Urothelium cell line (cell line): Measurements from ENCODE around the gene DDIAS.
"Not testable (repeated sequence)": the region's sequence is repeated elsewhere in the genome, so short reads cannot be mapped to it uniquely, and the experiment has no call there.

Source experiments
- DNase-seq: peaks from one replicate; pipeline ENCODE4 v3.0.0; 2011; ENCODE audit warnings: low spot score, mixed read lengths
- FAIRE-seq: peaks from 2 replicates; lab custom pipeline; 2011; peaks lifted over from hg19 to GRCh38; lab: Jason Lieb, UNC

The DDIAS gene

GRCh38 chr11:82901165-82901921, at the start of gene DDIAS:
Gene DDIAS, plus strand, starts transcription at chr11:82901736. Its CDS starts 13,003 bp downstream, at chr11:82914739.
- peak; percentile 97 for DNase-seq

GRCh38 chr11:82854242-82854641, 47.3 kb upstream of the DDIAS start:
- FAIRE-seq (no peak), DNase-seq (no peak)

More at GRCh38 chr11:82901165-82901921, at the start of gene DDIAS:
- peak; percentile 75 for FAIRE-seq

DNA sequence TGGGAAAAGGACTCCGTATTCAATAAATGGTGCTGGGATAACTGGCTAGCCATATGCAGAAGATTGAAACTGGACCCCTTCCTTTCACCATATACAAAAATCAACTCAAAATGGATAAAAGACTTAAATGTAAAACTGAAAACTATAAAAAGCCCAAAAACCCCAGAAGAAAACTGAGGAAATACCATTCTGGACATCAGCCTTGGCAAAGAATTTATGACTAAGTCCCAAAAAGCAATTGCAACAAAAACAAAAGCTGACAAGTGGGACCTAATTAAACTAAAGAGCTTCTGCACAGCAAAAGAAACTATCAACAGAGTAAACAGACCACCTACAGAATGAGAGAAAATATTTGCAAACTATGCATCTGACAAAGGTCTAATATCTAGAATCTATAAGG, 46.6 kb upstream of the DDIAS start:
- FAIRE-seq, DNase-seq: not testable (repeated sequence)

GRCh38 chr11:82855616-82856015, 45.9 kb upstream of the DDIAS start:
- DNase-seq (no peak), FAIRE-seq (no peak)

GRCh38 chr11:82857145-82857544, 44.4 kb upstream of the DDIAS start:
- FAIRE-seq = no peak

DNA sequence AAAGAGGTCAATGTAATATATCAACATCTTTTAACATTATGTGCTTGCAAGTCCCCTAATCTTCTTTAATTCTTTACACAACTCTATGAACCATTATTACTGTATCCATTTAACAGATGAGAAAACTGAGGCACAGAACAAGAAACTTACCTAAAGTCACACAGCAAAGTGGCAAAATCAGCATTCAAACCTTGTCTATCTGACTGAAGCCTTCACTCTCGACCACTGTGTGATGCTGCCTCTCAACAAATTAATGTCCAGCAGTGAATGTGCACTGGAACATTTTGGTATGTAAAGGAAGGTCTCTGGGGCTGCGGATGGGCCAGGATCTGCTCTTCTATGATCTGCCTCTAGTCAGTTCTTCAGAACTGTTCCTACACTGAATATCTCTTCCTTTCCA, 43.4 kb upstream of the DDIAS start:
- no peak for DNase-seq
- FAIRE-seq = peak; percentile 71

More at GRCh38 chr11:82857145-82857544, 44.4 kb upstream of the DDIAS start:
- DNase-seq = no peak

DNA sequence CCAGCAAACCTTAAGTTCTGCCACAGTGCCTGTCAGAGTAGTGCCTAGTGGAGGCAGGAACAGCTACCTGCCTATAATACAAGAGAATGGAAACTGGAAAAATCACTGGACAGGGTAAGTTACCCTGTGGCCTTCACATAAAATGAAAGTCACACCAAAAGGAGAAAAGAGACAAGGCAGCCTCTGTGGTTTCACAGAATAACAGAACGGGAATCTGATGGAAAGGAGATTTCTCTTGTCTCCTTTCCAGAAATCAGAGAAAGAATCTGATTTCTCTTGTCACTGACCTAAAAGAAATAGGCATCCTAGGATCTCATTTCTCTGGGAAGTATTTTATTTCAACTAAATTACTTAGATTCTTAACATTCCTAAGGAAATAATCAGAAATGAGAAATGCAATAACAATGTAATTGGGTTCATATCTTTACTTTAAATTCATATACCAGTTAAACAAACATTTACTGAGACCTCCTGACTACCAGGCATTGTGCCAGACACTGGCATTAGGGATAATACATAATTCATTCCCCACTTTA, 42.9 kb upstream of the DDIAS start:
- DNase-seq (no peak), FAIRE-seq (no peak)

GRCh38 chr11:82859750-82860149, 41.8 kb upstream of the DDIAS start:
- no peak for FAIRE-seq

GRCh38 chr11:82862379-82862778, 39.2 kb upstream of the DDIAS start:
- FAIRE-seq (no peak), DNase-seq (no peak)

More at GRCh38 chr11:82859750-82860149, 41.8 kb upstream of the DDIAS start:
- no peak for DNase-seq

DNA sequence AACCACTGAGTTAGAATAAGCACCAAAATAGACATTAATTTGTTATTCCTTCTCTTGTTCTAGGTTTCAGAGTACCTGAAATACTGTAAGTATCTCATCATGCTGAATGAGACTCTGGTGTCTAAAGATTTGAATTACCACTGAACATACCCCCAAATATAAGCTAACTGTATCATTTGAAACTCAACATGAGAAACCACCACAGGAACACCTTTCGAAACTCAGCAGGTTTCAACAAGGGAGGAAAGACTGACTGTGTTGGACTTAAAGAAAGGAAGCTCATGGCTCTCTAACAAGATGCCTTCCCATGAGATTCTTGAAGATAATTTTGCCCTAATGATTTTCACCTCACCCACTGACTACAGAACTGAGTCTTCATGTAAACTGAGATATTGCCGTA, 38.3 kb upstream of the DDIAS start:
- no peak for FAIRE-seq
- no peak for DNase-seq

DNA sequence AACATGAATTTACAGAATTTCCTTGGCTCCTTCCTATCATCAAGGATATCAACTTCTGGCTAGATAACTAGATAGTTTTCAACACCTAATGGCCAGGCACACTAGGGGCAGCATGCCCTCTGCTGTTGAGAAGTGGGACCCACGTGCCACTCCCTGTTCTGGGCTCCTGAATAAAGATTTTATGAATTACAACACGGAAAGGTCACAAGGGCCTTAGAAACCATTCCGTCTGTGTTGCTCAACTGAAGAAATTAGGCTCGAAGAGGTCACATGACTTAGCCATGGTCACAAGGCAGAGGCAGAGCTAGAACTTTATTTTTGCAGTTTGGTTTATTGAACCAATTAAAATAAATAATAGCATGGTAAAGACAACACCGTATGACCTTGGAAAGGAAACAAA, 37.3 kb upstream of the DDIAS start:
- DNase-seq (peak; percentile 62), FAIRE-seq (no peak)

GRCh38 chr11:82865841-82866240, 35.7 kb upstream of the DDIAS start:
- no peak for FAIRE-seq
- no peak for DNase-seq

DNA sequence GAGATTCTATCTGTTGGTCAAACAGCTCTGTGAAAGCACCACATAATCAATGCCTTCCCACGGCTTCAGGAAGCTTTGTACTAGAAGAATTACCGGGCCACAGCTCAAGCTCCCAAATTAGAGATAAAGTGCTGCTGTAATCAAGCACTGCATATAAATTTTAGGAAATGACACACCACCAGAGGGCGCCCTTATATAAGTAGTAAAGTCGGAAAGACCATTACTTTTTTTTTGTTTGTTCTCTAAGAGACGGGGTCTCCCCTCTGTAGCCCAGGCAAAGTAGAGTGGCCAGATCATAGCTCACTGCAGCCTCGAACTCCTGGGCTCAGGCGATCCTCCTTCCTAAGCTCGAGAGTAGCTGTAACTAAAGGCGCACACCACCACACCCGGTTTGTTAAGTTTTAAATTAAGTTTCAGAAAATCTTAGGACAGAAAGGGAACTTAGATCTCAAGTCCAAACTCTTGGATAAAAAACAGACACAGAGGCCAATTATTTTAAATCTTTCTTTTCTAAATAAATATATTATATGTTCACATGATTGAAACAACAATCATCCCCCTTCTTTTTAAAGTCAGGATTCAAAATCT, 33.9 kb upstream of the DDIAS start:
- FAIRE-seq (no peak), DNase-seq (peak; percentile 66)

- FAIRE-seq = no peak
- no peak for DNase-seq
Observed at GRCh38 chr11:82869657-82870056, 31.9 kb upstream of the DDIAS start.

DNA sequence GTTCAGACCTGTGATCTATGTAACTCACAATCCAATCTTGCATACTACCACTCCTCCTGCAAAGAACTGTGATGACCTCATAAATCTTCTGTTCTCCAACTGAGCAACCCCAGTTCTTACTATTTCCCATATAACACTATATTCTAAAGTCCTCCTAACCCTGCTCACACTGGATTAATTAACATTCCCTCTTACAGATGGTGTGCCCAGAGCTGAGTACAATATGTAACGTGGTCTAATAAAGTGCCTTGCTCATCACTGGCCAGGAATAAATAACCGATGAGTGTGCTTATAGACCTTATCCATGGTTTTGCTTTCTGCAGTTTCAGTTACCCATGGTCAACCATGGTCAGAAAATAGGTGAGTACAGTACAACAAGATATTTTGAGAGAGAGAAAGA, 29.9 kb upstream of the DDIAS start:
- FAIRE-seq = no peak
- DNase-seq = no peak

DNA sequence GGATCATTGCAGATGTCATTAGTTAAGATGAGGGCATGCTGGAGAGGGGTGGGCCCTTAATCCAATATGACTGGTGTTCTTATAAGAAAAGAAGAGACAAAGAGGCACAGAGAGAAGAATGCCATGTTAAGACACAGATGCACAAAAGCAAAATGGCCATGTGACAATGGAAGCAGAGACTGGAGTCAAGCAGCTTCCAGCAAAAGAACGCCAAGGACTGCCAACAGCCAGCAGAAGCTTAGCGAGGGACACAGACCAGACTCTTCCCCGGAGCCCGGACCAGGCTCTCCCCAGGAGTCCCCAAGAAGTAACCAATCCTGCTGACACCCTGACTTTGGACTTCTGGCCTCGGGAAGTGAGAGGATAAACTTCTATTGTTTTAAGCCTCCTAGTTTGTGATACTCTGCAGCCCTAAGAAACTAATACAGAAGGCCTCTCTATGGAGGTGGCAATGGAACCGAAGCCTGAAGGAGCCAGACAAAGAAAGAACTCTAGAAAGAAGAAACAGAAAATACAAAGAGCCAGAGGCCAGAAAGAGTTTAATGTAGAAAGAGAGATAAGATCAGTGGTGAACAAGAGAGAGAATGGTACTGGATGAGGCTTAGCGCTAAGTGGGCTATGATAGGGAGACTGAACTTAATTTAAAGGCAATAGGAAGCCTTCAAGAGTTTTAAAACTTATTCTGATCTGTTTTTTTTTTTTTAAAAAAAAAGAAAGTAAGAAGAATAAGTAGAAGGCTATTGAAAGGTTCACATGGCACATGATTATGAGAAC, 29.0 kb upstream of the DDIAS start:
- DNase-seq = no peak
- FAIRE-seq = no peak

- no peak for FAIRE-seq
- DNase-seq = no peak
Observed at GRCh38 chr11:82873919-82874333, 27.6 kb upstream of the DDIAS start.

- DNase-seq (no peak), FAIRE-seq (no peak)
Observed at GRCh38 chr11:82874646-82875523, 26.7 kb upstream of the DDIAS start.

GRCh38 chr11:82883853-82884252, 17.7 kb upstream of the DDIAS start:
- DNase-seq = no peak

More at GRCh38 chr11:82883853-82884252, 17.7 kb upstream of the DDIAS start:
- FAIRE-seq = no peak
